KBM-7 (cell line): ENCODE data around the gene FAM229B.
"Not testable (repeated sequence)": the region's sequence is repeated elsewhere in the genome, so short reads cannot be mapped to it uniquely, and the experiment has no call there.

Source experiments
- DNase-seq: peaks from one replicate; pipeline ENCODE4 v3.0.0-alpha.2; 2015
- in situ Hi-C: fragments of 300-500 bp; cut with MboI; formaldehyde crosslinking; loops from 2 replicates; pipeline ENCODE4 v1.14.3; 2020; ENCODE audit warnings: low sequenced_read_pairs, low pct_unique_long_range_greater_than_20kb, mixed read lengths

FAM229B gene

DNA sequence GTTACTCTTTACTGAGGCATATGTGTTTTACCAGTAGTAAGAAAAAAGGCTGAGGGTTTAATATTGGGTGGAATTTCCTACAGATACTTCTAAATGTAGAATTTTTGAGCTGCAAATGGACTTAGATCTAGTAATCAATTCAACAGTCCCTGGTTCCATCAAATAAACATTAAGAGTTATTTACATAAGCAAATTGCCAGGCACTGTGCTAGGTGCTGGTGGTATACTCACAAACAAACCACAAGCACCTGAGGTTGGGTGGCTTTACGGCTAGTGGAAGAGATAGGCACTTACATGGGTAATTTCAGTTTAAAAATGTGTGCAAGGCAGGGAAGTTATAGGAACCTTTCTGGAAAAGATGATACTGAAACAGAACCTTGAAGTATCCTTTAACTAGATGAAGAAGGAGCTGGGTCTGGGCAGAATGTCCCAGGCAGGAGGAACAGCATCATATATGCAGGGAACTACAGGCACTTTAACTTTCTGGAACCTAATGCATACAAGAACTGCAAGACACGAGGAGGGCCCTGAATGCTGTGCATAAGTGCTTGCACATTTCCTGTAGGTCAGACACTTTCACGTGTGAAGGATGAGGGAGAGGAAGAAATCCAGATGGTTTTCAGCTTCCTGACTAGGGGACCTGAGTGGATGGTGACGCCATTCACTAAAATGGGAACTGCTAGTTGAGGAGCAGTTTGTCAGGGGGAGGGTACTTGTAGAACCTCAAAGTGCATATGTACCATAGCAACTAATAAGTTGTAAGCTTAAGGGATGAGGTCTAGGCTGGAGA is 29.0 kb upstream of the FAM229B start:
- in situ Hi-C loops: no loop called here
- DNase-seq: peak; percentile 20

DNA sequence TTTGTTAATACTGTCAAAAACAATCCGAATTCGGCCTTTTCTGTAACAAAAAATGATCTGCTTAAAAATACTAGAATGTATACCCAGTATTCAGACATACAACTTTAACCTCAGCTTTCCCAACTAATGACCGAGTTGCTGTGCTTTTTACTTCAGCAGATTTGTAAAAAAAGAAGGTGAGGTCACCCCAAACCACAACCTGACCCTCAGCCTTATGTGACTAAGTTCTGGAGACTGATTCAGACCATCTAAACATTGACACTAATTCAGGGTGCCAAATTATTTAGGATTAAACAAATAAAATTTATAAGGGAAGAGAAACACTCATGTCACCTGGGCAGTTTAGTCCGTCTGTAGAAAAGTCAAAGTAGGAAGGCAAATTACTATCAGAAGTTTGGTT is 25.8 kb upstream of the FAM229B start:
- no peak for DNase-seq

DNA sequence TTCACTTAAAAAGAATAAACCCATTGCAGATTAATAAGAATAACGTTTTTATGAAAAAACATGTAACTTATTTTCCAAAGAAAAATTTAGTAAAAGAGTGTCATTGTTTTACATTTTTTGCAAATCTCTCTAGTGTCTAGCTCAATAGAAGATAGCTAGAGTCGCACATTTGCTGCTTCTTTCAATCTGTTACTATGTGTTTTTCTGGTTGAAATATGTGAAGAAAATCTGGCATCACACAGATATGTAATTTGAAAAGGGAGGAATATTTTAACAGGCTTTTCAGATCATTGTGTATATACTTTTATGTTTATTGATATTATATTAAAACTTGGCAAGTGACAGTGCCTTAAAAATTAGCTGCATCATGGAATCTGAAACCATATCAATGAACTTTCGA is 24.4 kb upstream of the FAM229B start:
- in situ Hi-C loops: no loop called here
- no peak for DNase-seq

More for the DNA sequence above, 25.8 kb upstream of the FAM229B start:
- in situ Hi-C loops: no loop called here

DNA sequence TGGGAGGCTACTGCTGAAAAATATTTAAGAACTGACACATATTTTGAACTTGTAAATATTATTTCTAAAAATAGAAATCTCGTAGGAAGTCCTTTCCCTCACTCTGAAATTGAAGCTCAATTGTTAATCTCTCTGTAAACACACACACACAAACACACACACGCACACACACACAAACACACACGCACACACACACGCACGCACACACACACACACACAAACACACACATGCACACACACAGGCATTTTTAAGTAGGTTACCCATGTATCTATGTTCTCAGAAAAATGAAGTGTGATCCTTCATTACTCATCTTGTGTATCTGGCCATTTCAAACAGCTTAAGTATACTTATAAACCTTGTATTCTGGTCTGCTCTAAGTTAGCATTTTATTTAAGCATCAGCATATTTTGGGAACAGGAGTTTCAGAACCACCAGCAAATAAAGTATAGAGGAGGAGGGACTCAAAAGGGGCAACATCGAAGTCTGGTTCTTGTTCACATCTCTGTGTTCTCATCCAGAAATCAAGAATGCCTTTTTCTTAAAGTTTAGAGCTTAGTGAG is 21.9 kb upstream of the FAM229B start:
- in situ Hi-C loops: no loop called here
- no peak for DNase-seq

DNA sequence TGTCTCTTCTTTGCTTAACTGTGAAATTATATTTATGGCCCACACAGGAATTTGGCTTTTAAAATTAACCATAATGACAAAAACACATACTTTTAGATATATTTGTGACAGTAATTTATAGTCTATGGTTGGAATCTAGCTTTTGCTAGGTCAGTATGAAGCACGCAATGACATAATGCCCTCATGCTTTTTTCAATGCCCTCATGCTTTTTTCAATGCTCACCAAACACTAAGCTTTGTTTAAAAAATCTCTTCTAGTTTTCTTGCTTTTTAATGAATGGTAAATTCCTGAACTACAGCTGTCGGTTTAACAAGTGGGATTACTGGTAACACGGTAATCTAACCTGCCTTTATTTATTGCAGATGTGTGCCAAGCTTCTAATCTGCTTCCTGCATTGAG is 20.8 kb upstream of the FAM229B start:
- in situ Hi-C loops: no loop called here
- no peak for DNase-seq

DNA sequence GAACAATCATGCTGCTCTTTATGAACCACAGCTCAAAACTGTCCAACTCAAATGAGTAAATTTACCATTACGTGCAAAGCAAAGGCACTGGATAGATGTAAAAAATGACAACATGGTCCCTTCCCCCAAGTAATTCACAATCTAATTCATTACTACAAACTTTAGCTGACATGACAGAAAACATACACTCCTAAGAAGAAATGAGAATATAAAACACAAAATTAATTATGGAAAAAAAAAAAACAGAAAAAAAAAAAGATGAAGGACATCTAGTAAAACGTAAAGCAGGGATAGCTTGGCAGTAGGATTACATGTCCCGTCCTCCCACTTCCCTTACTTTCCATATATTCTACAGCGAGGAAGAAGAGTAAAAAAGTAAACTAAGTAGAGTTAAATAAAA is 5.8 kb upstream of the FAM229B start:
- in situ Hi-C loops: no loop called here
- DNase-seq: no peak

DNA sequence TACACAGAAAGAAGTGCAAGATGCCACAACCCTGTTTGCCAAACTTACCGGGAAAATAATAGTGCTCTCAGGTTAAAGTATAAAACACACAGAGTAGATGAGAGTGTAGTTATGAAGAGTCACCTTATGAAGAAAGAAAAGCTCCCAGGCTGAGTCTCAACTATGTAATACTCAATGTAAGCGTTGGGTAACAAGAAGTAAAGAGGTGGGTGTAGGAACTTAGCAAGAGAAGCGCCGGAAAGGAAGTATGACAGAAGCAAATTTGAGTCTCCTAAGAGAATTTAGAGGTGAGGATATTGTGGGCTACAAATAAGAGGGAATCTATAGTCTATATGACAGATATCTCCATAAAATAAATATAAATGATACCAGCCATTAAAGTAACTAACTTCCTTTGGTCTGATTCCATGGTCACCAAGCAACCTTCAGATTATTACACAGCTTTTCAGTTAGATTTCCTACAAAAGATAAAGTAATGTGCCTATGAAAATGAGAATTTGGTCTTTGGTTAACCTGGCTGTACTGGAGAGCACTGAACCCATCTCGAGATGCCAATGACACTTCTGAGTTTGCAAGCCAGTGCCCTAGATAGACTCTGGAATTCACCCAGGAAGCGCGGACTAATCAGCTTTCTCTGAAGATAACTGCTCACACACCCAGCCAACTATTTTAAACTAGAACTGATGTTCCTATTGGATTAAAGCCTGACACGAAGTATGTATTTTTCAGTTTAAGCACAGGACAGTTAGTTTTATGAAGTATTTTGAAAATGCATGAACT is 1.9 kb upstream of the FAM229B start:
- in situ Hi-C loops: no loop called here
- DNase-seq: no peak

DNA sequence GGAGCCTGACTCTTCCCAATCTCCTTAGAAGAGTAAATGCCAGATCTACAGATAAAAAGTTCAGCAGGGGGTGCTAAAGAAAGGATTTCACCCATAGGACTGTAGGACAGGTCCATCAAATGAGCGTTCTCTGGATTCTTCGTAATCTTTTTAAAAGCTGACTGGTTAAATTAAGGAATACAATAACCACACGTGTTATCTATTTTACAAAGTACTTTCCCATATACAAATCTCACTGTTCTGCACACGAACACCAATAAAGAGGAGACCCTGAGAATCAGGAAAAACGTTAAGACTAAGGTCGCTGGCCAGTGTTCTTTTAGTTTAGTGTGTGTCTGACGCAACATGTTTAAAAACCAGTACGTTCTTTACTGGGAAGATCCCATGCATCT is 651 bp upstream of the FAM229B start:
- DNase-seq: peak; percentile 60
- in situ Hi-C loops: no loop called here

DNA sequence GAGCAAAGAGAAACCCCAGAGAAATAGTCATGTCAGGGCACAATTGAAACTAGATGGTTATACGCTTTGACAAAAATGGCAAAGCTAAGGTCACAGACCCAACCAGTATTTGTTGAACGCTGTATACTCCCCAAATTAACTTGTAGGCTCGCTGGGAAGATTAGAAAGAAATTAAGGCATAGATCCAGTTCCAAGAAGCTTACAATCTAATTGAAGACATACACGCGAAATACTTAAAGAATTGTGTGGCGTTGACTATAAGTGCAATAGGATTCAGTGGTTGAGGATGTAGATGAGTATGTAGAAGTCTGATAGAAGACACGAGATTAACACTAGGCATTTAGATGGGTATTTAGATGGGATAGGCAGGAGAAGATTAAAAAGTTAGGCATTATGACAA is 525 bp downstream of the FAM229B start:
- no peak for DNase-seq
- in situ Hi-C loops: no loop called here

DNA sequence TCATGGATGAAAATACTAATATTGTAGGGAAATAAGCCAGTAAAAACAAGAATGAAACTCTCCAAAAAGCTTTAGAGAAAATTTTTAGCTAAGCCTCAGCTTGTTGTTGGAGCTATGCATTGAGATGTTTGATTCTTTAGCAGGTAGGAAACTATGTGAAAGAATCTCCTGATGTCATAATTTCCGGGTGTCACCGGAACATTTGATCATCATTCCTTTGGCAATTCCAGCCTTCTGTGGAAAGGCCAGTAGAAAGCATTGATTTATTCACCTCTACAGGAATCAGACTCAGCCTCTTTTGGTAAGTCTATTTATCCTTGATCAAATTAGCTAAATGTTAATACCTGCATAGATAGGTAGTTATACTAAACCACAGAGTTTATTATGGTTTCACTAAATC is 9.5 kb downstream of the FAM229B start:
- in situ Hi-C loops: no loop called here

DNA sequence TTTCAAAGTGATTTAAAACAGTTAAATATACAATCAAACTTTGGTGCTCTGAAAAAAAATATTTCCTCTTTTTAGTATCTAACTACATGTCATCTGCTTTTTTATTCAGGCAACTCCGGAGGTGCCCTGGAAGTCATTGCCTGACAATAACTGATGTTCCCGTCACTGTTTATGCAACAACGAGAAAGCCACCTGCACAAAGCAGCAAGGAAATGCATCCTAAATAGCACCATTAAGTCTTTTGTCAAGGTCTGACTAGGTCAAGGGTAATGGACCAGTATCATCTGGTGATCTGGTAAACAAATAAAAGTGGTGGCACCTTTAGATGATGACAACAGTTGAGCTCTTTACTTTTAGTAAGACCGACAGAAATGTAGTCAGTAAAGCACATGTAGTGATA is 13.2 kb downstream of the FAM229B start:
- in situ Hi-C loops: no loop called here
- no peak for DNase-seq

More for the DNA sequence above, 9.5 kb downstream of the FAM229B start:
- no peak for DNase-seq

DNA sequence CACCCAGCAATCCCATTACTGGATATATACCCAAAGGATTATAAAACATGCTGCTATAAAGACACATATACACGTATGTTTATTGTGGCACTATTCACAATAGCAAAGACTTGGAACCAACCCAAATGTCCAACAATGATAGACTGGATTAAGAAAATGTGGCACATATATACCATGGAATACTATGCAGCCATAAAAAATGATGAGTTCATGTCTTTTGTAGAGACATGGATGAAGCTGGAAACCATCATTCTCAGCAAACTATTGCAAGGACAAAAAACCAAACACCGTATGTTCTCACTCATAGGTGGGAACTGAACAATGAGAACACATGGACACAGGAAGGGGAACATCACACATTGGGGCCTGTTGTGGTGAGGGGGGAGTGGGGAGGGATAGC is 18.6 kb downstream of the FAM229B start:
- DNase-seq, in situ Hi-C loops: not testable (repeated sequence)

DNA sequence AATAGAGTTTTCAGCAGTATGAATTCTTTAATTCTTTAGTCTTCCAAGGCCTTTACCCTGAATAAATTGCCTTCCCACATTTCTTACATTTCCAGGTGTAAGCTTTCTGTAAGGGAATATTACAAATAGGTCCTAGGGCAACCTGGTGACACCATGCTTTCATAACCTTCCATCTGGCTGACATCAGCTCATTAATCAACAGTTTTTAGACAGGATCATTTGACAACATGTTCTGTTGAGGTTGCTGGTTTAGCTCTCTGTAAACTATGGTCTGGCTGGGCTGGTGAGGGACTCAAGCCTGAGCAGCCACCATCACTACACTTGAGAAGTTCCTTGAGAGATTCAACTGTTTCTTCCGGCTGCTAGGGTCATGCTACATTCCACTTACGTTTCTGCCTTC is 19.2 kb downstream of the FAM229B start:
- in situ Hi-C loops: no loop called here
- DNase-seq: no peak

DNA sequence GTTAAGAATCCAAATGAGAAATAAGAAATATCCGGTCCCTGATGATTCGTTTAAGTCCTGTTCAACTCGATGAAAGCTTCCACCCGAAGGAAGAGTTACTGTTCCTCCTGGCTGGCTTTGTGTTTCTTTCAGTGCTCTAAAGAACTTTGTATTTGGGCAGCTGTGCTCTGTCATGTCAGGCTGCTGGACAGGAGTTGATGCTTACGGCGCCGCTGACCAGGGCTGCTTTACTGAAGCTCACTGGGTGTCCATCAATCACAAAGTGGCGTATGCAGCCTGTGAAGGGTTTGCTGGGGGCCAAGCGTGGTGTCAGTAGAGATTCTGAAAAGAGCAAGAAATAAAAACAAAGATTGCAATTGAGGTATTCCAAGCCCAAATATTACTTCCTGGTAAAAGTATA is 21.9 kb downstream of the FAM229B start:
- in situ Hi-C loops: no loop called here

DNA sequence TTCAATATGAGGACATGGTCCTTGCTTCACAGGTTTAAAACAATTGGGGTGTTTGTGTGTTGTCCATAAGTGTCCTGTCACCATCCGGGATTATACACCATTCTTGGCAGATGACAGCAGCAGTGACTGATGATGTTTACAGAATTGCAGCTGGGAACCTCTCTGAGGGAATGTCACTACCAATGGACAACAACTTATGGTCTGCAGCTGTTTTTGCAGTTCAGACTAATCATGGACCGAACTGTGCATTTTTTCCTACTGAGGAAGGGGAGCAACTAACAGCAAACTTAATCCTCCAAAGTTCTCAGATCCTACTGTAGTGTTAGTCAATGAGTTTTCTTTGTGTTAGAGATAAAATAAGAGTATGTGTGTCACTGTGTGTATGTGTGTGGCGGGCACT is 26.0 kb downstream of the FAM229B start:
- DNase-seq: no peak
- in situ Hi-C loops: no loop called here

More for the DNA sequence above, 21.9 kb downstream of the FAM229B start:
- no peak for DNase-seq

DNA sequence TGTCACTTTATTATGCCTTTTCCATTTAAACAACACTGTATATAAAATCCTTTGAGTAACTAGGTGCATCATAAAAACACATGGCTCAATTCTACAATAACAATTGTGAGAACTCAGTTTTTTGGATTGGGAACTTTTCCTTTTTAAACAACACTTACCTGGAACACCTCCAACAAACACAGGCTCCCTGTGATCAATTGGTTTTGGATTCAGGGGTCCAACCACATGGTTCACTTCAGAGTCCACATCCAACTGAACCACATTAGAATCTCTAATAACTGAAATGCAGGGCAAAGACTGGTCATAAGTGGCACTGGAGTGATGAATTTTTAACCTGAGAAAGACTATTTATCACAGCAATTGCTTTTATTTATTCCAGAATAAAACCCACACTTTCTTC is 26.5 kb downstream of the FAM229B start:
- in situ Hi-C loops: no loop called here
- DNase-seq: no peak

DNA sequence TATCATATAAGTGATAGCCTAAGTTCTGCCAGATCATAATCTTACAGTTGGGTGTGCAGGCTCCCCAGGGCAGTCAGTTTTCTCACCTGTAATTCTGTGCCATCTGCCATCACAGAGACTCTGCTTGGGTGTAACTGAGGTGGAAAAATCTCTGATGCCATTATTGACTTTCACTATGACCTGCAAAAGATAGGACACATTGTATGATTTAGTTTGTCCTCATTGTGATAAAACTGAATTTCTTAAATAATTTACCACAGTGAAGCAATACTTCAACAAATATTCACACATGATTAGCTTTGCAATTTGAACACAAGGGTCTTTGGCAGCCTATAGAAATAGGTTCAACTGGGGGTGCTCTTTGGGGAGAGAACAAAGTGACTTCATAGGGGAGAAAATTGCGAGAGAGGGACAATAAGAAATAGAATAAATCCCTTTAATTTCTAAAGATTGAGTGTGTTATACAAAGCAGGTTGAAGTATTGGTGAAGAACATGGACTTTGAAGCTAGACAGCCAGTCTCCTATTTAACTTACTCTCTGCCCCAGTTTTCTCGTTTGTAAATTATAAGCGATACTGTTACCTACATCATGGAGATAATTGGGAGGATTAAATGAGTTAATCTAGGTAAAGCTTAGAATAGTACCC is 27.3 kb downstream of the FAM229B start:
- DNase-seq: no peak
- in situ Hi-C loops: no loop called here

DNA sequence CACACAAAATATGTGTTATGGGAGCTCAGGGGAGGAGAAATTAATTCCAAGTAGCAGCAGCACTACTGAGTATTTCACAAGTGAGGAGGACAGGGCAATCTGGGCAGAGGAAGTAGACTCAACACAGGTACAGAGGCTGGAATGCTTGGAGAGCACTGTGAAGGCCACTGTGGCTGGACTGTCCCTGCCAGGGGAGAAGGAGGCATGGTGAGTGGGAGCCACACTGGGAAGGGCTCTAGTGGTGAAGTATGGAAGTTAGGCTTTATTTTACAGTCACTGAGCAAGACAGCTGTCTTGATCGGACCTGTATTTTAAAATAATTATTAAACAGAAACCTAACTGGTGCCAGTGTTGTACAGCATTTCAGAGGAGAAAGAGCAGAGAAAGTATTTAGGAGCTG is 28.8 kb downstream of the FAM229B start:
- in situ Hi-C loops: no loop called here

DNA sequence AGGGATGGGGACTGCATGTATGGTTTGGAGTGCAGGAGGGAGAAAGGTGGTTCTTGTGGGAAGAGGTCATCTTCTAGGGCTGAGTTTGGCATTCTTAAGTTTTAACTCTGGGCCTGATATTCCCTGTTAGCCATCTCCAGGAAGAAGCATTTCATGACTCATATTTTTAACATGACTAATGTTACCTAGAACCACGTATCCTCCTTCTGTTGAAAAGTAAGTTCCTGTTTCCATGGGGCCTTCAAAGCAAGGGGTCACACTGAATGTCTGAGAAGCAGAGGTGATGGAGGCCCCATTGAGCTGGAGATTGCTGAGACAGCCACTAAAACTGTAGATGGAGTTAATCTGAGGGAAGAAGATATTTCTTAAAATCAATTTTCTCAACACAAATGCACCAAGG is 30.2 kb downstream of the FAM229B start:
- in situ Hi-C loops: no loop called here
- DNase-seq: peak; percentile 12

More for the DNA sequence above, 28.8 kb downstream of the FAM229B start:
- DNase-seq: no peak

DNA sequence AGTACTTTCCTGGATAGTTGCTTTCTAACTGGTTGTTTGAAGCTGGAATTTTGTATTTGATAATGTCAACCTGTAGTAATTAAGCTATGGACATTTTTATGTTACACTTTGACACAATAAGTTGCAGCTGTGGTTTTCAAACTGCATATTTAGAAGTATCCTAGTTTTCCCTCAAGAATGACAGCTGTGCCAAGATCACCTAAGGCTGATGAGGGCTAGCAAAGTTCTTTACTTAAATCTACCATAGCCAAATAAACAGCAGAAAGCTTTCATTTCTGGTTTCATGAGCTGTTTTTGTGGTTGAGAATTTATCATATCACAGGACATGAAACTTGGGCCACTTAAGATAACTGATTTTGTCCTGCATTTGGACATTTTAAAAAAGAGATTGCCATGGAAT is 30.6 kb downstream of the FAM229B start:
- DNase-seq: no peak
- in situ Hi-C loops: no loop called here
